Measurements from ENCODE around the gene AFF3.

AFF3 gene

GRCh38 chr2:99841749-99842148 is 300.6 kb downstream of the AFF3 start:
- TF ChIP-seq CTCF (IDR thresholded peaks at IDR 0.05; ENCODE audit: low read depth, low read length) = no peak
- in situ Hi-C loops (cut with HindIII; ENCODE audit: low sequenced_read_pairs) = no loop called here
- H3K4me3 ChIP-seq (ENCODE audit: low read depth, low read length) = no peak overlapping the region
- DNase-seq (ENCODE audit: low read depth, low spot score) = peak; percentile 65

GRCh38 chr2:99840831-99841230 is 301.6 kb downstream of the AFF3 start:
- no peak for TF ChIP-seq CTCF (IDR thresholded peaks at IDR 0.05; ENCODE audit: low read depth, low read length)
- no peak for DNase-seq (ENCODE audit: low read depth, low spot score)
- in situ Hi-C loops (cut with HindIII; ENCODE audit: low sequenced_read_pairs) = no loop called here
- H3K4me3 ChIP-seq (ENCODE audit: low read depth, low read length) = no peak overlapping the region

GRCh38 chr2:99836690-99837605 is 305.4 kb downstream of the AFF3 start:
- in situ Hi-C loops (cut with HindIII; ENCODE audit: low sequenced_read_pairs) = no loop called here
- TF ChIP-seq CTCF (IDR thresholded peaks at IDR 0.05; ENCODE audit: low read depth, low read length) = no peak
- DNase-seq (ENCODE audit: low read depth, low spot score) = no peak
- no peak overlapping the region for H3K4me3 ChIP-seq (ENCODE audit: low read depth, low read length)

GRCh38 chr2:99834426-99834825 is 308.0 kb downstream of the AFF3 start:
- no peak overlapping the region for H3K4me3 ChIP-seq (ENCODE audit: low read depth, low read length)
- no peak for TF ChIP-seq CTCF (IDR thresholded peaks at IDR 0.05; ENCODE audit: low read depth, low read length)
- DNase-seq (ENCODE audit: low read depth, low spot score) = no peak
- in situ Hi-C loops (cut with HindIII; ENCODE audit: low sequenced_read_pairs) = no loop called here

- H3K4me3 ChIP-seq (ENCODE audit: low read depth, low read length) = no peak overlapping the region
- in situ Hi-C loops (cut with HindIII; ENCODE audit: low sequenced_read_pairs) = no loop called here
- DNase-seq (ENCODE audit: low read depth, low spot score) = no peak
- no peak for TF ChIP-seq CTCF (IDR thresholded peaks at IDR 0.05; ENCODE audit: low read depth, low read length)
Observed at GRCh38 chr2:99833586-99834201, 308.7 kb downstream of the AFF3 start.

GRCh38 chr2:99832926-99833325 is 309.5 kb downstream of the AFF3 start:
- no peak overlapping the region for H3K4me3 ChIP-seq (ENCODE audit: low read depth, low read length)
- in situ Hi-C loops (cut with HindIII; ENCODE audit: low sequenced_read_pairs) = no loop called here
- no peak for TF ChIP-seq CTCF (IDR thresholded peaks at IDR 0.05; ENCODE audit: low read depth, low read length)
- DNase-seq (ENCODE audit: low read depth, low spot score) = no peak
